Activated T-cell treated with anti-CD3 and anti-CD28 coated beads, Interleukin-2, amount 50 U/mL, for 4 hours (primary cell): ENCODE measurements around the gene ELL2. TPM values are rescaled to one million over a fixed set of nuclear protein-coding genes. Genes with fewer than 3 reads are reported as not detected.

ENCODE experiments used
- ATAC-seq, 2 donors: fragments of 200-7000 bp; cut with Tn5 transposase; one replicate each; pipeline ENCODE4 v1.10.0; 2021
- DNase-seq: peaks from one replicate; pipeline ENCODE4 v3.0.0-alpha.2; 2020
- H3K27me3 Mint-ChIP-seq: one replicate; pipeline ENCODE4 v1.8.0; 2021; ENCODE audit warnings: low read depth, mixed read lengths
- H3K36me3 Mint-ChIP-seq: one replicate; pipeline ENCODE4 v1.8.0; 2022; ENCODE audit warnings: mixed read lengths; ENCODE audit not compliant: insufficient read depth
- H3K4me1 Mint-ChIP-seq: one replicate; pipeline ENCODE4 v1.8.0; 2021; ENCODE audit warnings: low read depth, mixed read lengths
- H3K4me3 Mint-ChIP-seq: one replicate; pipeline ENCODE4 v1.8.0; 2021; ENCODE audit warnings: mild to moderate bottlenecking, moderate library complexity, mixed read lengths
- H3K9me3 Mint-ChIP-seq: one replicate; pipeline ENCODE4 v1.8.0; 2021; ENCODE audit warnings: mixed read lengths
- total RNA-seq, 3 donors: library from RNA; stranded (reverse); gene quantifications; one replicate each; pipeline ENCODE4 v1.2.1, GENCODE V29; 2021

ELL2 gene
- total RNA-seq, 3 donors from 2014 or later: 69.7 to 103 (median 87.0) TPM

GRCh38 chr5:95956900-95957293, 4.8 kb downstream of the ELL2 start:
- Mint-ChIP-seq H3K4me1 (peaks cover 49% of the 10 kb centered on the region), H3K27me3 (no peaks in the 10 kb centered on the region), H3K36me3 (peaks cover 29% of the 10 kb centered on the region), H3K9me3 (no peaks in the 10 kb centered on the region), H3K4me3 (peak overlapping the region; percentile 22)
- no peak for DNase-seq
- ATAC-seq: no peak

GRCh38 chr5:95956021-95956899, 5.4 kb downstream of the ELL2 start:
- DNase-seq (no peak), ATAC-seq (no peak)
- Mint-ChIP-seq H3K36me3 (peaks cover 34% of the 10 kb centered on the region), H3K4me1 (peaks cover 50% of the 10 kb centered on the region), H3K4me3 (no peak overlapping the region), H3K9me3 (no peaks in the 10 kb centered on the region), H3K27me3 (no peaks in the 10 kb centered on the region)

GRCh38 chr5:95954716-95955115, 6.9 kb downstream of the ELL2 start:
- no peaks in the 10 kb centered on the region for H3K27me3 Mint-ChIP-seq
- no peak overlapping the region for H3K4me3 Mint-ChIP-seq
- H3K4me1 Mint-ChIP-seq: peaks cover 50% of the 10 kb centered on the region
- no peak for DNase-seq
- H3K36me3 Mint-ChIP-seq: peaks cover 28% of the 10 kb centered on the region
- no peaks in the 10 kb centered on the region for H3K9me3 Mint-ChIP-seq
- ATAC-seq: no peak

GRCh38 chr5:95953021-95953702, 8.5 kb downstream of the ELL2 start:
- Mint-ChIP-seq H3K36me3 (peaks cover 19% of the 10 kb centered on the region), H3K4me3 (no peak overlapping the region), H3K27me3 (no peaks in the 10 kb centered on the region), H3K4me1 (peaks cover 36% of the 10 kb centered on the region), H3K9me3 (no peaks in the 10 kb centered on the region)
- no peak for DNase-seq
- no peak for ATAC-seq

GRCh38 chr5:95951916-95952315, 9.7 kb downstream of the ELL2 start:
- peaks cover 19% of the 10 kb centered on the region for H3K36me3 Mint-ChIP-seq
- no peak overlapping the region for H3K4me3 Mint-ChIP-seq
- DNase-seq (no peak), ATAC-seq (no peak)
- no peaks in the 10 kb centered on the region for H3K27me3 Mint-ChIP-seq
- no peaks in the 10 kb centered on the region for H3K9me3 Mint-ChIP-seq
- peaks cover 28% of the 10 kb centered on the region for H3K4me1 Mint-ChIP-seq

- DNase-seq (no peak), ATAC-seq (no peak)
- Mint-ChIP-seq H3K4me3 (no peak overlapping the region), H3K4me1 (peaks cover 23% of the 10 kb centered on the region), H3K27me3 (no peaks in the 10 kb centered on the region), H3K36me3 (peaks cover 24% of the 10 kb centered on the region), H3K9me3 (no peaks in the 10 kb centered on the region)
Observed at GRCh38 chr5:95949810-95950209, 11.8 kb downstream of the ELL2 start.

- Mint-ChIP-seq H3K4me3 (no peak overlapping the region), H3K27me3 (no peaks in the 10 kb centered on the region), H3K9me3 (no peaks in the 10 kb centered on the region), H3K36me3 (peaks cover 21% of the 10 kb centered on the region), H3K4me1 (peaks cover 20% of the 10 kb centered on the region)
- no peak for DNase-seq
- no peak for ATAC-seq
Observed at GRCh38 chr5:95948631-95949030, 13.0 kb downstream of the ELL2 start.

- H3K9me3 Mint-ChIP-seq: no peaks in the 10 kb centered on the region
- ATAC-seq (no peak), DNase-seq (no peak)
- H3K27me3 Mint-ChIP-seq: no peaks in the 10 kb centered on the region
- no peak overlapping the region for H3K4me3 Mint-ChIP-seq
- H3K36me3 Mint-ChIP-seq: peaks cover 13% of the 10 kb centered on the region
- H3K4me1 Mint-ChIP-seq: peaks cover 15% of the 10 kb centered on the region
Observed at GRCh38 chr5:95946451-95946850, 15.2 kb downstream of the ELL2 start.

GRCh38 chr5:95942968-95943367, 18.7 kb downstream of the ELL2 start:
- Mint-ChIP-seq H3K9me3 (no peaks in the 10 kb centered on the region), H3K4me3 (no peak overlapping the region), H3K4me1 (peaks cover 7% of the 10 kb centered on the region), H3K36me3 (peaks cover 22% of the 10 kb centered on the region), H3K27me3 (no peaks in the 10 kb centered on the region)
- ATAC-seq: no peak
- no peak for DNase-seq

- no peak for DNase-seq
- Mint-ChIP-seq H3K4me3 (no peak overlapping the region), H3K9me3 (no peaks in the 10 kb centered on the region), H3K36me3 (peaks cover 25% of the 10 kb centered on the region), H3K4me1 (peaks cover 7% of the 10 kb centered on the region), H3K27me3 (no peaks in the 10 kb centered on the region)
- no peak for ATAC-seq
Observed at GRCh38 chr5:95942414-95942813, 19.2 kb downstream of the ELL2 start.

- H3K4me1 Mint-ChIP-seq: peaks cover 7% of the 10 kb centered on the region
- peaks cover 27% of the 10 kb centered on the region for H3K36me3 Mint-ChIP-seq
- DNase-seq (no peak), ATAC-seq (no peak)
- H3K27me3 Mint-ChIP-seq: no peaks in the 10 kb centered on the region
- H3K4me3 Mint-ChIP-seq: no peak overlapping the region
- H3K9me3 Mint-ChIP-seq: no peaks in the 10 kb centered on the region
Observed at GRCh38 chr5:95941756-95942155, 19.9 kb downstream of the ELL2 start.

GRCh38 chr5:95940758-95941682, 20.6 kb downstream of the ELL2 start:
- H3K9me3 Mint-ChIP-seq: no peaks in the 10 kb centered on the region
- DNase-seq: no peak

GRCh38 chr5:95939465-95939864, 22.2 kb downstream of the ELL2 start:
- DNase-seq: no peak
- Mint-ChIP-seq H3K27me3 (no peaks in the 10 kb centered on the region), H3K9me3 (no peaks in the 10 kb centered on the region), H3K4me3 (no peak overlapping the region), H3K4me1 (peaks cover 6% of the 10 kb centered on the region), H3K36me3 (peaks cover 30% of the 10 kb centered on the region)
- ATAC-seq: no peak

More at GRCh38 chr5:95940758-95941682, 20.6 kb downstream of the ELL2 start:
- H3K27me3 Mint-ChIP-seq: no peaks in the 10 kb centered on the region
- H3K36me3 Mint-ChIP-seq: peaks cover 27% of the 10 kb centered on the region
- no peak overlapping the region for H3K4me3 Mint-ChIP-seq
- peaks cover 4% of the 10 kb centered on the region for H3K4me1 Mint-ChIP-seq
- no peak for ATAC-seq

GRCh38 chr5:95938766-95939165, 22.9 kb downstream of the ELL2 start:
- no peak for DNase-seq
- H3K27me3 Mint-ChIP-seq: no peaks in the 10 kb centered on the region
- peaks cover 30% of the 10 kb centered on the region for H3K36me3 Mint-ChIP-seq
- no peaks in the 10 kb centered on the region for H3K9me3 Mint-ChIP-seq
- peaks cover 12% of the 10 kb centered on the region for H3K4me1 Mint-ChIP-seq
- no peak overlapping the region for H3K4me3 Mint-ChIP-seq
- ATAC-seq: no peak
